Measurements from ENCODE around the gene BTN1A1.
A peak's percentile ranks its signal among the peaks of the same experiment; 100 is the strongest.
"Not testable (repeated sequence)": the region's sequence is repeated elsewhere in the genome, so short reads cannot be mapped to it uniquely, and the experiment has no call there.

BTN1A1 gene

DNA sequence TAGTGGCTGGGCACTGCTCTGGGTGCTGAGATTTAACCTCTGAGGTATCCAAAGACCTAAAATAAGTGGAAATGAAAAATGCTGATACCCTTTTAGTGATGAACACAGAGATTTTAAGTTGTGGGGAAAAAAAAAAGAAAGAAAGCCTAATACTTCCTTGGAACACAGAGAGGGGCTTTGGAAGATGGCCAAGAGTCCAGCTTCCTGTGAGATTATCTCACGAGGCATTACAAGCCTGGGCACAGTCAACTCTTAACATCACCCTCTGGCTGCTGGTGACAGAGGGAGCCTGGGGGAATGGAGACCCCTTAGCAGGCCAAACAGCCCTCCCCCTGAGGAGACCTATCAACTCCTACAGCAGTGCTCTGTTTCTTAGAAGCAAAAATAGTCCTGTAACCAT is 22.7 kb upstream of the BTN1A1 start:
- DNase-seq: no peak

DNA sequence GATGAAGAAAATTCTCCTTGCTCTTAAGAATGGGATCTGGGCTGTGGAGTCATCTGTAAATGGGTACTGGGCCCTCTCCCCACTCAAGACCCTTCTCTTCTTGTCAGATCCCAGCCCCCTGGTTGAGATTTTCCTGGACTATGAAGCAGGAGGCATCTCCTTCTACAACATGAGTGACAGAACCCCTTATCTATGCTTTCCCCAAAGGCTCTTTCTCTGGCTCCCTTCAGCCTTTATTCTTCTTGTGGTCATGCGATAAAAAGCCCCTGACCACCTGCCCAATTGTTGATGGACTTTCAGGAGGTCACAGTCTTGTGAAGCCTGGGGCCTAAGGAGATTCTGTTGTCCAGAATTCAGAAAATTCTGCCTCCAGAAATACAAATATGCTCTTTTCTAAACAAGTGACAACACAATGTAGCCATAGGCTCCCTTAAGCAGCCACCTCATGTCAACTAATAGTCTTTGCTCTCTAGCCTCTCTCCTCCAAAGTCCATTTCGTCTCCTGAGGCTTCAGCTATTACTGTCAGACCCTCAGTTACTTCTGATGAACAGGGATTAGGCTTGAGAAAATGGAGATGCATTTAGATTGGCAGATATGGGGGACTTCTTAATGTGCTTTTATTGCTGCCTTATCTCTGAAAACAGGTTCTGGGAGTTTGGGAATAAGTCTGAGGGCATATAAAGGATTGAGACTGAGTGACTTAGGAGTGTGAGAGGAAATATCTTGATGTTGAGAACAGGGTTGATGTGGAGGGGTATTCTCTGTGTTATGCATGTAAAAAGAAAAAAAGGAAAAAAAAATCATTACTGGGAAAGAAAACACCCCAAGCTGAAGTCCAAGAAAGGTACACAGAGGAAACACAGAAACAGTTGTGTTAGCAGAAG is 21.8 kb upstream of the BTN1A1 start:
- DNase-seq: no peak

DNA sequence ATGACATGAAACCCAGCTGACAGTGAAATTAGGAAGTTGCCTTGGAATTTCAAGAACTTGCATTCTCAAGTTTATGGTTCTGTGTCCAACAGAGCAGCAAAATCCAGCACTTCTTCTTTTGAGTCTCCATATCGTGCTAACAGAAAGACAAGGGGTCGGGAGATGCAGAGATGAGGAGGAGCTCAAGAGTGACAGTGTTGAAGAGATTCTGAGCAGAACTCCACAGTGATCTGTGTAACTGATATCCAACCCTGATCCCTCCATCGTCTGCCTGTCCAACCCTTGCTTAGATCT is 21.2 kb upstream of the BTN1A1 start:
- DNase-seq: no peak

DNA sequence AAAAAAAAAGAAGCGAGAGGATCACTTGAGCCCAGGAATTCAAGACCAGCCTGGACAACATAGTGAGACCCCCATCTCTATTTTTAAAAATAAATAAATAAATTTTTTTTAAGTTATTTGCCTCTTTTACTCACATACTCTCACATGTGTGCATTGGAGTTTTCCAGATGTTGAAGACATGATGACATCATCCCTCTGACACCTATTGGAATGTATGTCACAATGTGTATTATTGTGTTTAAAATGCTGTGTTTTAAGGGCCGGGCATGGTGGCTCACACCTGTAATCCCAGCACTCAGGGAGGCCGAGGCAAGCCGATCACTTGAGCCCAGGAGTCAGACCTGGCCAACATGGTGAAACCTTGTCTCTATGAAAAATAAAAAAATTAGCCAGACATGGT is 17.8 kb upstream of the BTN1A1 start:
- DNase-seq: no peak

DNA sequence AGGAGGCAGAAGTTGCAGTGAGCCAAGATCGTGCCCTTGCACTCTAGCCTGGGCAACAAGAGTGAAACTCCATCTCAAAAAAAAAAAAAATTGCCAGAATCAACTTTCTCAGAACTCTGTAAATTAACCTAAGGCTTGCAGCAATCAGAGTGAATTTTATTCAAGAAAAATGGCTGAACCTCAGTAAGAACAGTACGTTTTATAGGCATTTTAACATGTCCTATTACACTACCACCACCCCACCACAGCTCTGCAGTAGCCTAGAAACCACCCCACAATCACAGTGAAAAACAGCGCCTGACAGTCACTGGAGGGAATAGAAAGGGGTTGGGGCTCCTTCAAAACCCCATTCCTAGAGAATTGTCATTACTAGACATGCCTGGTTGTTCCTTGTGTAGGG is 16.4 kb upstream of the BTN1A1 start:
- no peak for DNase-seq

DNA sequence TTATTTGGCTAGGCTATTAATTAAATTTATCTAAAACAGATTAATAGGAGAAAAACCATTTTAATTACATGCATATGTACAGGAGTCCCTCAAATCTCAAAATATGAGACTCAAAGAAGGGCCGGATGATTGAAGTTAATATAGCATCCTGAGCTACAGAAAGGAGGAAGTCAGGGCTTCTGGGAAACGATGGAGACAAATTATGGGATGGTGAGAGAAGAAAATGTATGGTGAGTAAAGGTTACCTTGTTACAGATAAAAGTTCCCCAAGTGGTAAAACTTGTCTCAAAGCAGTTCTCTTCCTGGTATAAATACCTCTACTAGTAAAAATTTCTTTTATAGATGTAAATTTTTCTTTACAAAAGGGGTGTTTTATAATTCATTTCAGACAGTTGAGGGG is 15.9 kb upstream of the BTN1A1 start:
- no peak for DNase-seq

DNA sequence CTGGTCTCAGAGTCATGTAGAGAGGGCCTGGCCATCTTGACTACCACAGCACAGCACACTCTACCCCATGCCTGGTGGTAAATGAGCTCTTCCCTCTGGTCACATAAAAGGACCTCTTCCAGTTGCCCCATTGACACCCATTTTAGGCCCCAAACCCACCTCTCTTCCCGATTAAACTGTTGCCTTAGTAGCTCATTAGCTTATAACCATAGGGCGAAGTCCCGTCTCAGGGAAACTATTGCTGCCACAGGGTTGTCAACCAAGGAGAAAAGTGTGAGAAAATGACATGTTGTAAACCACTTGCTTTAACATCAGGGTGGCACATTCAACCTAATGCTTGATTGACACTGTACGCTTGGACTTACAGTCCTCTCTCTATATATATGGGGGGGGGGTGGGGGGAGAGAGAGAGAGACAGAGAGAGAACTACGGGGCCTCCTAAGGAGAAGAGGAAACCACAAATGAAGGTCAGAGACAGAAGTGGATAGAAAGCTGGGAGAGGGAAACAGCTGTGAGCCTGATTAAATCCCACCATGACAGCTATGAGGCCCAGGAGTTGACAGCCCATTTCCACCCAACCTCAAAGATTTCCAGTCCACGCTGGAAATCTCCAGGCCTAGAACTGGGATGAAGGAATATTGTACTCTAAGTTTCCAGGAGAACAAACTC is 14.9 kb upstream of the BTN1A1 start:
- no peak for DNase-seq

DNA sequence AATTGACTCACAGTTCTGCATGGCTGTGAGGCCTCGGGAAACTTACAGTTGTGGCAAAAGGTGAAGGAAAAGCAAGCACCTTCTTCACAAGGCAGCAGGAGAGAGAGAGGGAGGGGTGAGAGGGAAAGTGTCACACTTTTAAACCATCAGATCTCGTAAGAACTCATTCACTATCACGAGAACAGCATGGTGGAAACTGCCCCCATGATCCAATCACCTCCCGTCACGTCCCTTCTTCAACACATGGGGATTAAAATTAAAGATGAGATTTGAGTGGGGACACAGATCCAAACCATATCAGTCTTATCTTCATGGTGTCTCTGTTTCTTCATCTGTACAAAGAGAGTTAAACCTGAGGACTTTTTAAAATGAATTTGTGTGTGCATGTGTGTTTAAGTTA is 13.7 kb upstream of the BTN1A1 start:
- DNase-seq: no peak

DNA sequence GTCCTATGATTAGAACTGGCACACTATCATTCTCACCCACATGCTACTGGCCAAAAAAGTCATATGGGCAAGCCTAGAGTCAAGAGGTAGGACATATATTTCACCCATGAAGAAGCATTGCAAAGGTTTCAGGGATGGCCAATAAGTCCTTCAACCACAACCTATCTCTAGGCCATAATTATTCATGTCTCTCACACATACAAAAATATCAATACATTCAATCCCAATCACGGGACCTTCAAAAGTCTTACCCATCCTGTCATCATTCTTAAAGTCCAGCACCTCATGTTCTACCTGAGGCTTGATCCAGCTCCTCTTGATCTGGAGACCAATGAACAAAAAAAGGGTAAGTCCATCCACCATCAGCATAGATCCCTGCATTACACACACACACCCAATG is 12.6 kb upstream of the BTN1A1 start:
- no peak for DNase-seq

DNA sequence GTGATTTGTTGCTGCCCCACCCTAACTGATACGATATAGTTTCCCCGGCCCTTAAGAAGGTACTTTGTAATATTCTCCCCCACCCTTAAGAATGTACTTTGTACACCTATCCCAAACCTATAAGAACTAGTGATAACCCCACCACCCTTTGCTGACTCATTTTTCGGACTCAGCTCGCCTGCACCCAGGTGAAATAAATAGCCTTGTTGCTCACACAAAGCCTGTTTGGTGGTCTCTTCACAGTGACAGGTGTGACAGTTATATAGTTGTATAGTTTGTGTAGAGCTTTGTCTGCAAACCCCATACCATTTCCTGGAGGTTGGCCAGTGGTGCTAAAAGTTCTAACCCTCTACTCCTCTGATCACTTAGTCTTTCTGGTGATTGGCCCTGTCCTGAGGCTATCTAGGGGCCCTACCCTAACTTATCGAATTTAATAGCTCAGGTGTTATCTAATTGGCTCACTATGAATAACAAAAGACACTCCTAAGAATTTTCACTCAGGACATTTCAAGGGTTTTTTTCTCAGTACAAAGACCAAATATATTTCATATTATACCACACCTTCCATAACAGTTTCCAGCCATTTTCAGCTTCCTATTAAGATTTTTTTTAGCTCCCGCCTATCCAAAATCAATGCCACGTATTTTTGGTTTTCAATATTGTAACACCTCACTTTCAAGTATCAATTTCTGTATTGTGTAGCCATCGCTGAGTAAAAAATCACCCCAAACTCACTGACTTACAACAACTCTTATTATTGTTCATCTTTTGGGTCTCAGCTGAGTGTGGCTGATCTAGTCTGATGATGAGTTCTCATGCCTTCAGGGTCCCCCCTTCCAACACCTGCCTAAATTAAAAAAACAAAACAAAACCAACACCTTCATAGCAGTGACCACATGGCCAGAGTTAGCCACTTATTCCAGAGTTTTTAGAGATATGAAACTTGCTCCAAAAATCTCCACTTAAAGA is 9.8 kb upstream of the BTN1A1 start:
- DNase-seq: no peak

DNA sequence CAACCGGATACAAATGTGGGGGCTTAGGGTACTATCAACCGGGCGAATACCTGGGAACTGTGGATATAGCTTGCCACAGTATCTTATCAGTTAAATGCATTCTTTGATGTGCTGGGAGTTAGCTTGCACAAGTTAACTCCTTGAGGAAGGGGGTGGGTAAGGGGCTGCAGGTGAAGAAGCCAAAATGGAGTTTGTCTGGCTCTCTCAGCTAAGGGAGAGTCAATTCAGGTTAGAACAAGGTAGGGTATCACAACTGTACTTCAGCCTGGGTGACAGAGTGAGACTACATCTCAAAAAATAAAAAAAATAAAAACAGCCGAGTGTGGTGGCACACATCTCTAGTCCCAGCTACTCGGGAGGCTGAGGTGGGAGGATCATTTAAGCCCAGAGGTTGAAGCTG is 8.5 kb upstream of the BTN1A1 start:
- DNase-seq: no peak

DNA sequence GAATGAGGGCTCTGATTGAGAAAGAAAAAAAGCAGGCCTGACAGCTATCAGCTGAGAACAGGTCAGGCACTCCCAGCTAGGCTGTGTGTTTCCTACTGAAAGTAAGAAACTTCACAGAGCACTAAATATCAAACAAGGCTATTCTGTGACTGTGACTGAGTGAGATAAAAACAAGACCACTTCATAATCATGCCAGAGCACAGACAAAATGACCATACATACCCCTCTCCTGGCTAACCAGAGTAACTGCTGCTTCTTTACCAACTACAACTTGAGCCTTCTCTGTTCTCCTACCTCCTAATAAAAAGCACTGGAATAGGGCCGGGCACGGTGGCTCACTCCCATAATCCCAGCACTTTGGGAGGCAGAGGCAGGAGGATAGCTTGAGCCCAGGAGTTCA is 6.8 kb upstream of the BTN1A1 start:
- peak; percentile 23 for DNase-seq

DNA sequence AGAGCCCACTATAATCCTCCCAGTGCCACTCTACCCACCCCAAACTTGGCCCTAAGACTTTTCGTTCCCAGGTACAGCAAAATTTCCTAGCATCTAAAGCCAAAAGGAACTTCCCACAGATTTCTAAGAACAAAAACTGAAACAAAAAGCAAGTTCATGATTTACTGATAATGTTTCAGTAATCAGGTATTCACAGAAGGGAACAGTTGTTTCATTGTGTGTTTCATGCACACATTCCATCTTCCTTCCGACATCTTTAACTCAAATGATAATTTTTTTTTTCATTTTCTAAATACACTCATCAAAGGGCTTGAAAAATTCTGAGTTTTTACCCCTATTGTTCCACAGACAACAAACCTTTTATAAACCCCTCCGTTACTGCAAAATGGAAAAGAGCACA is 6.0 kb upstream of the BTN1A1 start:
- no peak for DNase-seq

DNA sequence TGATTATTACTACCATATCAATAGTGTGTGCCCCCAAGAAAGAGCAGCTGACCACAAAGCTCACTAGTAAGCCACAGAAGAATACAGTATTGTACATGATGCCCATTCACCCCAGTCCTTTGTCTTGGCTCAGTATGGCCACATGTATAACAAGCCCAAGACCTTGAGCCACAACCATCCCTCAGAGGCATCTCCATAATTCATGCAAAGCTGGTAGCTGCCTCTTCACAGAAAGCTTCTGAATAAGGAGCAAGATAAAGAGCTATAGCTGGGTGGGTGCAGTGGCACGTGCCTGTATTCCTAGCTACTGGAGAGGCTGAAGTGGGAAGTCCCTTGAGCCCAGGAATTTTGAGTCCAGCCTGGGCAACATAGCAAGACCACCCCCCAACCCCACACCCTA is 4.8 kb upstream of the BTN1A1 start:
- no peak for DNase-seq

DNA sequence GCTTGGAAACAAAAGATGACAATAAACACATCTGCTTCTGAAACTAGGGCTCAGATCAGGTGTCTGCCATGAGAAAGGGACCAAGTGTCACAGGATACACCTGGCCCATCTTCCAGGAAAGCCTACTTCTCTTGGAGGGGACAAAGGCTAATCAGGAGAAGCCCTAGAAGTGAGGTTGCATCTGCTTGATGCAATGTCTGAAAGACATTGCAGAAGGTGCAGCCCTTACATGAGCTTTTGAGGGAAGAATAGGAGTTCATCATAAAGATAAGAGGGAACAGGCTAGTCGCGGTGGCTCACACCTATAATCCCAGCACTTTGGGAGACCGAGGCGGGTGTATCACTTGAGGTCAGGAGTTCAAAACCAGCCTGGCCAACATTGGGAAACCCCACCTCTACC is 2.5 kb upstream of the BTN1A1 start:
- DNase-seq: no peak

DNA sequence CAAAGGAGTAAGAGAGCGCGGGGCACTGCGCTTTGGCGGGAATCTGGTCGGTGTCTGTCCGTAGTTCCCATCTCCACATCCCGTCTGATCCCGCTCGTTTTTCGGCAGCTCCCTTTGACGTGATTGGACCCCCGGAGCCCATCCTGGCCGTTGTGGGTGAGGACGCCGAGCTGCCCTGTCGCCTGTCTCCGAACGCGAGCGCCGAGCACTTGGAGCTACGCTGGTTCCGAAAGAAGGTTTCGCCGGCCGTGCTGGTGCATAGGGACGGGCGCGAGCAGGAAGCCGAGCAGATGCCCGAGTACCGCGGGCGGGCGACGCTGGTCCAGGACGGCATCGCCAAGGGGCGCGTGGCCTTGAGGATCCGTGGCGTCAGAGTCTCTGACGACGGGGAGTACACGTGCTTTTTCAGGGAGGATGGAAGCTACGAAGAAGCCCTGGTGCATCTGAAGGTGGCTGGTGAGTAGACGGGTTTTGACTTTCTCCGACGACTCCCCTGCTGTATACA is 1.4 kb downstream of the BTN1A1 start:
- peak; percentile 34 for DNase-seq

DNA sequence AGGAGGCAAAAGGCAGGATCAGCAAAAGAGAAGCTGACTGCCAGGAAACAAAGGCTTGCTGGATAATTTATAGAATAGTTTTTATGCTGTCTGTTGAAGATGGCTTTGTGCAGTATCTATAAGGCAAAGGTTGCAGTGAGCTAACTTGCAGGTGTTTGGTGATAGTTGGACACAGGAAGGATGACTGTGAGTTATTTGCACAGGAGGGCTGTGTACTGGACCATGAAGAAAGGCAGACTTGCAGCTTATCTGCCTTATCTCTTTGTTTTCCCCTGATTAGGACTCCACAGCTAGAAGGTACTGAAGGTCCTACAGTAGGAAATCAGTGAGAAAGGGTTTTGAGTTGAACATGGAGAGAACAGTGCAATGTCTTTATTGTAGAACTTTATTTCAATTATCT is 2.1 kb downstream of the BTN1A1 start:
- DNase-seq: no peak

DNA sequence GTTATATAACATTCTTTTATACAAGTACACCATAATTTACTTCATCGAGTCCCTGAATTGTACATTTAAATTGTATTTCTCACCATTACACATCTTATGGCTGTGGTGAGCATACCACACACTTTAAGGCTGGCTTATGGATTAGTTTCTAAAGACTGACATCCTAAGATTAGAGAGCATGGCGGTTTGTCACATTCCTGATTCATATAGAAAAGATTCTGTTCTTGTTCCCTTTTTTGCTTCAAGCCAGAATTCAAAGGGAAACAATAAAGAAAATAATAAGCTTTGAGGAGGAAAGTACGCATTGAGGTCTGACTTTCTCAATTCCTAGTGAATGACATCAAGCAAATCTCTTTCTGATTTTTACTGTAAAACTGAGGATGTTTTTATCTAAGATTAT is 2.5 kb downstream of the BTN1A1 start:
- DNase-seq: no peak

DNA sequence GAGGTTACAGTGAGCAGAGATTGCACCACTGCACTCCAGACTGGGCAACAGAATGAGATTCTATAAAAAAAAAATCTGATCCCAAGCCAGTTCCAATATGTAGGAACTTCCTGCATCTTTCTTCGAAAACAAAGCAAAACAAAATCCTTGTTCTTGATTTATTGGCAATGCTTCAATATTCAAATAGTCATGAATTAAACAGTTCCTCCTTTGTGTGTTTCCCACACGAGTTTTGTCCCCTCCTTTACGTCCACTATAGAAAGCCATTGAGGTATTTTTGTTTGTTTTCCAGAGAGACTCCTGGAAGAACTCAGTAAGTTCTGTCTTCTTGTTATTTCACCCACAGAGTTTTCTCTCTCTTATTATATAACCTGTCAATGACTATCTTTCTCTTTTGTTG is 7.6 kb downstream of the BTN1A1 start:
- no peak for DNase-seq

DNA sequence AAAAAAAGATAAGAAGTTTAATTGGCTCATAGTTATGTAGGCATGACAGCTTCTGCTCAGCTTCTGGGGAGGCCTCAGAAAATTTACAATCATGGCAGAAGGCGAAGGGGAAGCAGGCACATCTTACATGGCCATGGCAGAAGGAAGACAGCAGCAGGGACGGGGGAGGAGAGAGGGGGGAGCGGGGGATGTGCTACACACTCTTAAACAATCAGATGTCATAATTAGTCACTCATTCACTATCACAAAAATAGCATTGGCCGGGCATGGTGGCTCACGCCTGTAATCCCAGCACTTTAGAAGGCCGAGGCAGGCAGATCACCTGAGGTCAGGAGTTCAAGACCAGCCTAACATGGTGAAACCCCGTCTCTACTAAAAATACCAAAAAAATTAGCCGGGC is 10.9 kb downstream of the BTN1A1 start:
- not testable (repeated sequence) for DNase-seq

DNA sequence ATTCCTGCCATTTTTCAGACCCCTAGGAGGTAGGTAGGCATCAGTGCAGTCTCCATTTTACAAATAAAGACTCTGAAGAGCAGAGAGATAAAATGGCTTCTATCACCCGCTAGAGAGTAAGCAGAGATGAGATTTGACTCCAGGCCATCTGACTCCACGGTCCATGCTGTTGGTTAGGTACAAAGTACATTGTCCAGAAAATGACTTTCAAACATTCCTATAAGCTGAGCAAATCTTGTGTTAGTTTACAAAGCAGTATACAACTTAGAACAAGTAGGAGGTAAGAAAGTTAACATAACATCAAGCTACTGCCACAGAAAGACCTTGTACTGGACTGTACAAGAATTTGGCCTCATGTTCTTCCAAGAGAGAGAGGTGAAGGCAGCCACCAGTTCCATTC is 14.9 kb downstream of the BTN1A1 start:
- no peak for DNase-seq

DNA sequence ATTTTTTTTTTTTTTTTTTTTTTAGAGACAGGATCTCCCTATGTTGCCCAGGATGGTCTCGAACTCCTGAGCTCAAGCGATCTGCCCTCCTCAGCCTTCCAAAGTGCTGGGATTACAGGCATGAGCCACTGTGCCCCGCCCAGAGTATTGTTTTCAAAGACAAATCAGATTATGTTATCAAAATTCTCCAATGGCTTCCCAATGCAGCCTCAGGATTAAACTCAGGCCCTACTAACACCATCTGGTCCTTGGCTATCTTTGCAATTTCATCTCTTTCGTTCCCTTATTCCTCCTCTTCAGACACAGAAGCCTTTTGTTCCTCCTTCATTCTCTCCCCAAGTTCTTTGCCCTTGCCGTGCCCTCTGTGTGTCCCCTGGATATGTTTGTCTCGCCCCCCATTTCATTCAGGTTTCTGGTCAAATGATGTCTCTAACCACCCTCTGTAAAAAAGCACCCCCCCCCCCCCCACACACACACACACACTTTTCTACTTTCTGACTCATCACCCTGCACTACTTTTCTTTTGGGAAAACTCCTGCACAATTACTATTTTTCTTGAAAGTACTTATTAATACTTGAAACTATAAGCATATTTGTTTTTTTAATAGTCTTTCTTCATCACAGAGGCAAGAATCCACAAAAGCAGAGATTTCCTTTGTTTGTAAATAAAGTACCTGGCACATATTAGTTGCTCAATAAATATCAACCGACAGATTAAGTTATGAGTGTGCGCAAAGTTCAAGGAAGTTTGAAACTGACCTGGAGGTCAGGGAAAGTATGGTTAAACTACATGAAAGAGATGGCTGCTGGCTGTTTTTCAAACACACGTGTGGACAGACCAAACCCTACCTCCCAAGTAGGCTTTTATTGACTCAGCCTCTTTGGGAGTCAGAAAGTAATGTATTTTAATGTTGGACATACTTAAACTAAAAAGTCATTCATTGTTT is 16.7 kb downstream of the BTN1A1 start:
- no peak for DNase-seq

Data from fibroblast of skin of right biceps (primary cell).